ENCODE measurements around the gene SNTN. TPM values are rescaled to one million over a fixed set of nuclear protein-coding genes. Genes with fewer than 3 reads are reported as not detected.

SNTN gene
- total RNA-seq, 1 donor from 2014 or later: not detected

DNA sequence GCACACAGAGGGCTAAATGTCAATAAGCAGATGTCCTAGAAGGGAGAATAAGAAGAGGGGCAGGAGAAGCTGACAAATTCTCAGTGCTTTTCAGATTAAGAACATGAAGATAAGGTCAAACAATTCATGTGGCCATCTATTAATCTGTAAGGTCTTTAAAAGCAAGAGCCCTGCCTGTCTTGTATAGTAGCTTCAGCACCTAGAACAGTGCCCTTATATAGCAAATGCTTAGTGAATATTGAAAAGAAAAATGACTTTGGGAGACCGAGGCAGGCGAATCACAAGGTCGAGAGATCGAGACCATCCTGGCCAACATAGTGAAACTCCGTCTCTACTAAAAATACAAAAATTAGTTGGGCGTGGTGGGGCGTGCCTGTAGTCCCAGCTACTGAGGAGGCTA lies 18.1 kb downstream of the SNTN start:
- ATAC-seq: no peak
- no peak for DNase-seq (ENCODE audit: low spot score)

DNA sequence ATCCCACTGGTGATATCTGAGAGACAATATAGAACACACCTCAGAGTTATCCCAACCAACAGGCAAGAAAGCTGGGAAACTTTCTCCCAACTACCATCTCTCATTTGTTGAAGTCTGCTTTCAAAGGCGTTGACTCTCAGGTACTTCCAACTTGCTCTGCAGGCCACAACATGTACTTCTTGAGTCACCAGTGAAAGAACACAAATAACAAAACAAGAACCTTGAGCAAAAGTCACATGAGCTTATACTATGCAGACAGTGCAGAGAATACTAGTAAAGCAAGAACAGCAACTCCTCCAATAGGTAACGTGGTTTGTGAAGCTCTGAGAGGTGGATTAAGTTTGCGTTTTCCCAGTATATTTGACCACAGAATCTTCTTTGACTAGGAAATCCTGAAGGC lies 20.6 kb downstream of the SNTN start:
- DNase-seq (ENCODE audit: low spot score): no peak
- ATAC-seq: no peak

DNA sequence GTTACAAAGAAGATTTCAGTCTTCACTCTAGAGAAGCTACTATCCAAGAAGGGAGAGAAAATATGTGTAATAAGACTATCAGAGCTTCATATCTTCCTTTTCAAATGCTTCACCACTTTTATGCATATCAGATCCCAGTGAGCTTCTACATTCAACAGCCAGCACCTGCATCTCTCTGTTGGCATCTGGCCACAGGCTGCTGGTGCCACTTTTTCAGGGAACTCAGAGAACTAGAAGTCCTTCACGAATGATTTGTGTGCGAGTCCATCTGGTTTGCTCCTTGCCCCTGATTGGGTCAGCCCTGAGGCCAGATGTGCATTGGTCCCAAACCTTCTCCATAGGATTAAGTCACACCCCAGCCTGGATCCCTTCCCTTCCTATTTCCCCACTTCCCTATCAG lies 22.1 kb downstream of the SNTN start:
- DNase-seq (ENCODE audit: low spot score) (no peak), ATAC-seq (no peak)

DNA sequence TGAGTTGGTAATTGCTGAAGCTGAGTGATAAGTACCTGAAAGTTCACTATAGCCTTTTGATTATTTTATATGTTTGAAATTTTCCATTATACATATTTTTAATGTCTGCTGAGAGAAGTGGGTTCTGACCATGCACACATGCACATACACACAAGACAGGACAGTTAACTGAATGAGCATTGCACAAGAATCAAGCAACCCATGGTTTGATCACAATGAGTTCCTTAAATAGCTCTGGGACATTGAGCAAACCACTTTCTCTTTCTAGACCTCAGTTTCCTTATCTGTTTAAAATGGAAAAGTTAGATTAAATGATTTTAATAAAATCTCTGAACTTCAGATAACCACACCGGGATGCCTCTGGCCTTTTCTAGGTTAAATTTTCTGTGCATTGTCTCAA lies 26.7 kb downstream of the SNTN start:
- ATAC-seq: no peak
- no peak for DNase-seq (ENCODE audit: low spot score)

DNA sequence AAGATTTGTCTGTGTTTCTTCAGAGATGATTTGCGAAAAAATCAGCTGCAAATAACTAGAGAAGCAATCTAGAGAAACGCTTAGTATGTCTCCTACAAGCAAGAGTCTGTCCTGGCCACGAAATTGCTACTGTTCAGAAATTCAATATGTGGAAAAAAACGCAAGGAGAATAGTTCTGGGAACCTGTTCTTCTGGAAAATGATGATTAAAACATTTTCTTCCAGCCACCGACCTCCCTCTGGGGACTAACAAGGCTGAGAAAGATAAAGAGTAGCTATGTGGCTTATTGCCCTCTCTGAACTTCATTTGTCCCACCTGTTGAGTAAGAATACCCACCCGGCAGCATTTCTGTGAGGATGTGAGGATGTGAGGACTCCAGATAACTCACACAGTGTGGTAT lies 31.6 kb downstream of the SNTN start:
- no peak for ATAC-seq
- no peak for DNase-seq (ENCODE audit: low spot score)

DNA sequence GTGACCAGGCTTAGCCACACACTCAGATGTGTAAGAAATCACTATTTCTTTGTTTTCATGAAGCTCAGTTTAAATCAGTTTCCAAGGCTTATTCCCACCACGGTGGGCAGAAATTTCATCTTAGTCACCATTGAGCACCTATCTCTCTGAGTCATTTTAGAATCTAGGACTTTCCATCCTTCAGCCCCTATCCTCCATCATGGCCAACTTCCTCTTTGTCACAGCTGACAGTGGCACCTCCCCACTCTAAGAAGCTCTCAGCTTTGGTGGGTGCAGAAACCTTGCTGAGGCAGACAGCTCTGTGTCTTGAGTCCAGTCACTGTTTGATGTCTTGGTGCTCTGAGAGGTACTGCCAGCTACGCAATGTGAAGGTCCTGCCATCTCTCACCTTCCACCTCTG lies 32.9 kb downstream of the SNTN start:
- no peak for ATAC-seq
- no peak for DNase-seq (ENCODE audit: low spot score)

DNA sequence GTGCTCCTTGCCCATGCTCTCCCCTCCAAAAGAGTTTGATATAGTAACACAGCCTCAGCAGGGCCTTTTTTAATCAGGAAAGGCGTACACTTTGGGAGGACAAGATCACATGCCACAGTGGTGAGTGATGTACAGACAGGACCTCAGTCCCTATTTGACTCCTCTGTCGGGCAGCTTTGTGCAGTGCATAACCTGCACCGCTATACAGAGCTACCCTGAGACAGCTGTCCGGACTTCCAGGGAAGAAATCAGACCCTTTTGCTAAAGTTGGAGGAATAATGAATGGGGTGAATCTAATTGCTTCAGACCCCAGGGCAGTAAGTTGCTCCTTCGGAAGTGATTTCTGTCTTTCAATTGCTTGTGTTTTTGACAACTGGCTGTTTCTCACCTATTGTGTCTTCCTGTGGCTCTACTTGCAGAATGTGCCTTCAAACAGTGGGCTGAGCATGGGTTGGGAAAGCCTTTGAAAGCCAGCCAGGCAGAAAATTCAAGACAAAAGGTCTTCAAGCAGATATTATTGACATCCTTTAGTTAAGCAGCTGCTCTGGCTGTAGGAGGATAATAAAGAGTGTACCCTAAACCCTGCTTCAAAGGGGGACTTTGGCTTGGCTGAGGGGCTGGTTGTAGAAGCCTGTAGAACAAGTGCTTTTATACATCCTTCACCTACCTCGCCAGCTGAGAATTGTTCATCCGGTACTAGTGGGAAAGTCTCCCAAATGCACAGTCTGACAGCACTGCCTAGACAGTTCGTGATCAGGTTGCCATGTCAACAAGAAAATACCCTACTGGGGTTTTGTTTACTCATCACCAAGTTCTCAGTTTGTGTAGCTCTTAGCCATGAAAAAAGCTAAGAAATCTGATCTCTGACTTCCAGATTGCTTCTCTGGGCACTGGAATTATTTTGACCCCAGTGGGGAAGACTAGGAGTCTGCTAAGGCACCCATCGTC lies 35.1 kb downstream of the SNTN start:
- DNase-seq (ENCODE audit: low spot score): no peak
- no peak for ATAC-seq

DNA sequence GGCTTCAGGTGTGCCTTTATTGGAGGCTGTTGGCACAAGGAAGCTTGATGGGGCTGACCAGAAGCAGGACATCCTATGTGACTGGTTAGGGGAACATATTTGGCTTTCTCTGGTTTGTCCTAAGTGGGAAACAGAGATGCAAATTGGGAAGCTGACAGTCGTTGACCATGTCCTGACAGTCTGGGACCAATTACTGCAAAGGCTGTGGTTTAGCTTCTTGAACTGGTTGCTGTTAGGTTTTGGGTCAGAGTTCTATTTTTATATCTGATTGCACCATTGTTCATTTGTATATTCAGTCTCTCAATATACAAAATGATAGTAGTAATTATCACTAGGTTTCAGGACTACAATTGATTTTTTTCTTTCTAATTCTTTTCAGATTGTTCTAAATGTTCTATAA lies 36.8 kb downstream of the SNTN start:
- DNase-seq (ENCODE audit: low spot score): no peak

DNA sequence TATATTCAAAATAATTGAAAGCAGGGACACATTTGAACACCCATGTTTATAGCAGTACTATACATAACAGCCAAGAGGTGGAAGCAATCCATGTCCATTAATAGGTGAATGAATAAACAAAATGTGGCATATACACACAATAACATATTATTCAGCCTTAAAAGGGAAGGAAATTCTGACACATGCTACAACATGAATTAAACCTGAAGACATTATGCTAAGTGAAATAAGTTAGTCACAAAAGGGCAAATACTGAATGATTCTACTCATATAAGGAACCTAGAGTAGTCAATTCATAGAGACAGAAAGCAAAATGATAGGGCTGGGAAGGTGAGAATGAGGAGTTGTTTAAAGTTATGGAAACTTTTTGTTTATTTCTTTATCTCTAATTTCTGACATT lies 40.9 kb downstream of the SNTN start:
- no peak for ATAC-seq
- no peak for DNase-seq (ENCODE audit: low spot score)

More for the DNA sequence above, 36.8 kb downstream of the SNTN start:
- ATAC-seq: no peak

DNA sequence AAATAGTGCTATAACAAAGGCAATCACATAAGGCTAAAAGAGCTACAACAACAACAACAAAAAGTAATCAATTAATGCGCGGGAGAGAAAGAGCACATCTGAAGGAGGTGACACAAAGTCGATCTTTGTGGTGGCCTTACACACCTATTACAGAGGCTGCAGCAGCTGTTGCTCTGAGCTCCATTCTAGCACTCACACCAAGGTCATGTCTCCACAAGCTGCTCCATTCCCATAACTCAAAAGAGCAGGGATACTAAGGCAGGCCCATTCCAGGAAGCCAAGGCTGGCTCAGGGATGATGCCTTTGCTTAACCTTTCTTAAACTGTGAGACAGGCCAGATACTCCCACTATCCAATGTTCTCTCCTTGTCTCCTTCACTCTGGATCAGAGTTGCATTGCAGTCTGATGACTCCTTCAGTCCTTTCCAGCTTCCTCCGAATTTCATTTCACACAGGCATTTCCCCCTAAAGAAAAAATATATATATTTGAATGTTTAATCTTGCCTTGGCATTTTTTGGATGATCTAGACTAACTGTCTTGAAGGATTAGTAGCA lies 52.7 kb downstream of the SNTN start:
- ATAC-seq (no peak), DNase-seq (ENCODE audit: low spot score) (no peak)

DNA sequence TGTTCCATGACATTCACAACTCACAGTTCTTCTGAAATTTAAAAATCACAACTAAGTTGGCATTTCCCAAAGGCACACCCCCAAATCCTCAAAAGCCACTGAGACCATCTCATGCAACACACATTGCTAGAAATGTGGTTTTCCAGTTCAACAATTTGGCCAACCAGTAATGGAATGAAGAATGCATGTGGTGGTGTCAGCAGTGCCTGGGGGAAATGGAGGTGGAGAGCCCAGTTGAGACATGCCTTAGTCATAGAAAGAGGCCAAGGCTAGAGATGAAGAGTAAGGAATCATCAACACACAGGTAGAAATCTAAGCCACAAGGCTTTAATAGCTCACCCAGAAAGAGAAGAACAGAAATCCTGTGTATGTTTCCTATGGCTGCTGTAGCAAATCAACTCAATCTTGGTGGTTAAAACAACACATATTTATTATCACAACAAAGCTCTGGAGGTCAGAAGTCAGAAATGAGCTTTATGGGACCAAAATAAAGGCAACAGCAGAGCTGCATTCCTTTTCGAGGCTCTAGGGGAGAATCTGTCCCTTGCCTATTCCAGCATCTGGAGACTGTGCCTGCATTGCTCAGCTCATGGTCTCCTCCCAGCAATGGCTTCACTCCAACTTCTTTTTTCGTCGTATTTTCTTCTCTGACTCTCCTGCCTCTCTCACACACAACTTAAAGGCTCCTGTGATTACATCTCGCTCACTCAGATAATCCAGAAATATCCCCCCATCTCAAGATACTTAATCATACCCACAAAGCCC lies 54.0 kb downstream of the SNTN start:
- no peak for DNase-seq (ENCODE audit: low spot score)
- no peak for ATAC-seq

DNA sequence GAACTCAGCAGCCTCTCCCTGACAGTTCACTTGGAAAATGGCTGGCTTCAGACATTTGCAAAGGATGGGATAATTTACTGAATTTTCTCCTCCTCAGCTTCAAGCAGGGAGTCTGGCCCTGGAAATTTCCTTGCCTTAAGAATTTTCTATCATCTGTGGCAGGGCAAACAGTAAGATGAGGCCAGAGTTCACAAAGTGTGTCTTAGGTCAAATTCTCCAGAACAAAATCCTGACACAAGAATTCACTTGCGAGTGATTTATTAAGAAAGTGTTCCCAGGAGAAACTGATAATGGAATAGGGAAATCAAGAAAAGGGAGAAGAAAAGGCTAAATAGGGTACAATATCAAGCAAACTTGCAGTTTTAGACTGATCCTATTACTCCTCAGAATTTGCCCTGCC lies 55.3 kb downstream of the SNTN start:
- ATAC-seq (no peak), DNase-seq (ENCODE audit: low spot score) (no peak)

DNA sequence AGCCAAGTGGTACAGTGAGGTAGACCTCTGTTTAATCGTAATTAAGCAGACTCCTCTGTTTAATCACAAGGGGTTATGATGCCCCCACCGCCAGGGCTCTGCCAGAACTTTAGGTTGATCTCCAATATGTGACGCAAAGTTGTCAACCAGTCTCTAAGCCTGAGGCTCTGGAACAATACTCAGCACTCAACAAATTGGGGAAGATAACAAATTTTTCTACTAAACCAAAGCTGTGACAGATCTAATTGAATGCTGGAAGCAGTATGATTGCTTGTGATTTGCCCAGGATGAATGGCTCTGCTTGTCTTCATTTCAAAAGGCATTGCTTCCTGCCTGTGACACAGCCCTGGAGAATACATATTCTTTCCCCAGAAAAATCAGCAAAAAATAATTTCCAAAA lies 57.1 kb downstream of the SNTN start:
- no peak for DNase-seq (ENCODE audit: low spot score)
- ATAC-seq: no peak

Other genes with a start within 250 kb of the SNTN start
- gene C3orf49, start 166.6 kb downstream of the SNTN start, total RNA-seq: not detected
- gene THOC7, start 211.1 kb downstream of the SNTN start, total RNA-seq: 20.8 TPM
- 12.7 TPM for gene ATXN7, start 211.2 kb downstream of the SNTN start, total RNA-seq

Measured in left lobe of liver (tissue), 2 donors.